HUDEP-2 (cell line): ENCODE measurements around the gene CAMSAP1.

ENCODE experiments used
- DNase-seq, 76 experiments: peaks; one replicate each; lab custom pipeline; 2025; ENCODE audit not compliant: unreplicated experiment in 76 of 76; lab: John Stamatoyannopoulos, UW

CAMSAP1 gene

DNA sequence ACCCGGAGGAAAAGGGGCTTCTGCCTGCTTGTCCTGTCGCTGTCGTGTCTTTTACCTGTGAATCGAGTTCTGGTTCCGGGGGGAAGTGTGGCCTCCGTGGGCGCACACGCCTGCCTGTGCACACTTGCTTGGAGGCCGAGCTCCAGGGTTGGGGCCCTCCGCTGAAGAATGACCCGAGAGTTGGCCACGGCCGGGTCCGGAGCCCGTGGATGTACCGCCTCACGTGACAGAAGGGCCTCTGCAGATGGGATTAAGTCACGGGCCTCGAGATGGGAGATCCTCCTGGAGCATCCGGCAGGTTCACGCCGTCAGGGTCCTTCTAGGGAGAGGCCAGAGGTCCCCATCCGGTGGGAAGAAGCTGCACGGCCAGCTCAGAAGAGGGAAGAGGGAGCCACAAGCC lies 124.4 kb downstream of the CAMSAP1 start:
- no peak for DNase-seq

- DNase-seq = no peak
Observed at GRCh38 chr9:135780626-135781025, 126.7 kb downstream of the CAMSAP1 start.

- no peak for DNase-seq
Observed at GRCh38 chr9:135780086-135780485, 127.3 kb downstream of the CAMSAP1 start.

- DNase-seq = no peak
Observed at GRCh38 chr9:135779571-135779970, 127.8 kb downstream of the CAMSAP1 start.

DNA sequence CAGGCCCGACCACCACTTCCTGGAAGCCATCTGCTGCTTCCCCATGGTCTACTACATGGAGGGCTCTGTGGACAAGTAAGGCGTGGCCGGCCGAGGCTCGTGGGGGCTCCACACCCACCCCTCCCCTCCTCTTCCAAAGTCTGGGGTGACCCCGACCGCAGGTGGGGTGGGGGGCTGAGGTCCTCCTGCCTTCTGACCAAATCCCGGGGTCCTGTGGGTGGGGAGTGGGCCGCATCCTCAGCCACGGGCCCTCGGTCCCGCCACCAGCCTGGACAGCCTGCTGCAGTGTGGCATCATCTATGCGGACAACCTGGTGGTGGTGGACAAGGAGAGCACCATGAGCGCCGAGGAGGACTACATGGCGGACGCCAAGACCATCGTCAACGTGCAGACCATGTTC lies 128.9 kb downstream of the CAMSAP1 start:
- no peak for DNase-seq

DNA sequence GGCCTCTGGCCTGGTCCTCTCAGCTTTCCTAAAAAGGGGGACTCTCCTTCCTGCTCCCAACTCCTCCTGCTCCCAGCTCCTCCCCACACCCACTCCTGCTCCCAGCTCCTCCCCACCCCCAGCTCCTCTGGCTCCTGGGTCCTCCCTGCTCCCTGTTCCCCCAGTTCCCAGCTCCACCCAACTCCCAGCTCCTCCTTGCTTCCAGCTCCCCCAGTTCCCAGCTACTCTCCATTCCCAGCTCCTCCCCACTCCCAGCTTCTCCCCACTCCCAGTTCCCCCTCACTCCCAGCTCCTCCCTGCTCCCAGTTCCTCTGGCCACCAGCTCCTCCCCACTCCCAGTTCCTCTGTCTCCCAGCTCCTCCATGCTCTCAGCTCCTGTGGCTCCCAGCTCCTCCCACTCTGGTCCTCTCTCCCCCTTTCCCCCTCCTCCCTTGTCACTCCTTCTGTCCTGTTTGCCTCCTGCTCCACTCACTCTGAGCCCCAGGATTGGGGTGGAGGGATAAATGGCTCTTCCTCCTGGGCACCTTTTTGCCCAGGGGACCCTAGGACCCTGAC lies 129.6 kb downstream of the CAMSAP1 start:
- DNase-seq = no peak

DNA sequence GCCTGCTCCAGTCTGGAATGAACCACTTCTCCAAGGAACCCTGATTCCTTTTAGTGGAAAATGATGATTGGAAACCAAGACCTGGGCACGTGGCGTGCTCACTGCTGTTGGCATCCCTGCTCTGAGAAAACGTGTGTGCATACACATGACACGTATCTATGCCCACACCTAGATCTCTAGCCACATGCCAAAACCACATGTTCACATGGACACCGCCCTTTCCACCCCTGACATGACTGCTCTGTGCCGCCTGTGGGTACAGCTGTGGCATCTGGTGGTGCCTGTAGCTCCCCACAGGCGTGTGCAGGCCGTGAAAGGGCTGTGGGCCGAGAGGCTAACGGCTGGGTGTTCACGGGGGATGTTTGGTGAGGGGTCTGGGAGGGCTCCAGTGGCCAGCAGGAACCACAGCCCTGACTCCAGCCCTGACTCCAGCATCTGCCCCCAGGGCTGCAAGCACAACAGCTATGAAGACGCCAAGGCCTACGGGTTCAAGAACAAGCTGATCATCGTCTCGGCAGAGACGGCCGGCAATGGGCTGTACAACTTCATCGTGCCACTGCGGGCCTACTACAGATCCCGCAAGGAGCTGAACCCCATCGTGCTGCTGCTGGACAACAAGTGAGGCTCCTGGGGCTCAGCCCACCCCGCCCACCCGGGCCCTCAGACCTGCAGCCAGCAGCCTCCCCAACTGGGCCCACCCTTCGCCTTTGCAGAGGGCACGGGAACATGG lies 130.3 kb downstream of the CAMSAP1 start:
- no peak for DNase-seq

- DNase-seq = no peak
Observed at GRCh38 chr9:135775911-135776310, 131.4 kb downstream of the CAMSAP1 start.

- no peak for DNase-seq
Observed at GRCh38 chr9:135774794-135775525, 132.4 kb downstream of the CAMSAP1 start.

- DNase-seq = no peak
Observed at GRCh38 chr9:135774239-135774747, 133.1 kb downstream of the CAMSAP1 start.

DNA sequence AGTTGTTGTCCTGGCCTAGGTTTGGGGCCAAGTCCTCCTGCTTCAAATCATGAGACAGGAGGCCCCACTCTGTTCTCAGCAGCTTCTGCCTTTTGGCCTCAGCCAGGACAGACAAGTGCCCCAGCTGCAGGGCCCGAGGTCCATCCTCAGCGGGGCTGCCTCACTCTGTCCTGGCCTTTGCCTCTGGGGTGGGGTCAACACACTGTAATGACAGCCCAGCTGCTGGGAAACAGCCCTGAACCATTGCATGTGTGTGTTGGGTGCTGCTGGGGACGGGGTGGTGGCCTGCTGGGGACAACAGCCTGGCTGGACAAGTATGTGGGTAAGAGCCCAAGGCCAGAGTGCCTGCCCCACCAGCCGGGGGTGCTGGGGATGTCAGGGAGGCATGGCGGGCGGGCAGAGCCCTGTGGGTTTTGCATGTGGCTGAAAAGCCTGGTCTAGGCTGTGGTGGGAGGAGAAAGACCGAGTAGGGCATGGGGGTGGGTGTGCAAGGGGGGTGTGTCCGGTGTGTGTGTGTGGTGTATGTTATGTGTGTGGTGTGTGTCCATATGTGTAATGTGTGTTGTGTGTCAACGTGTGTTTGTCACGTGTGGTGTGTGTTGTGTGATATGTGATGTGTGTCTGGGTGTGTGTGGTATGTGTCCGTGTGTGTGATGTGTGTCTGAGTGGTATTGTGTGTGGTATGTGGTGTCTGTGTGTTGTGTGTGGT lies 133.7 kb downstream of the CAMSAP1 start:
- DNase-seq = no peak

DNA sequence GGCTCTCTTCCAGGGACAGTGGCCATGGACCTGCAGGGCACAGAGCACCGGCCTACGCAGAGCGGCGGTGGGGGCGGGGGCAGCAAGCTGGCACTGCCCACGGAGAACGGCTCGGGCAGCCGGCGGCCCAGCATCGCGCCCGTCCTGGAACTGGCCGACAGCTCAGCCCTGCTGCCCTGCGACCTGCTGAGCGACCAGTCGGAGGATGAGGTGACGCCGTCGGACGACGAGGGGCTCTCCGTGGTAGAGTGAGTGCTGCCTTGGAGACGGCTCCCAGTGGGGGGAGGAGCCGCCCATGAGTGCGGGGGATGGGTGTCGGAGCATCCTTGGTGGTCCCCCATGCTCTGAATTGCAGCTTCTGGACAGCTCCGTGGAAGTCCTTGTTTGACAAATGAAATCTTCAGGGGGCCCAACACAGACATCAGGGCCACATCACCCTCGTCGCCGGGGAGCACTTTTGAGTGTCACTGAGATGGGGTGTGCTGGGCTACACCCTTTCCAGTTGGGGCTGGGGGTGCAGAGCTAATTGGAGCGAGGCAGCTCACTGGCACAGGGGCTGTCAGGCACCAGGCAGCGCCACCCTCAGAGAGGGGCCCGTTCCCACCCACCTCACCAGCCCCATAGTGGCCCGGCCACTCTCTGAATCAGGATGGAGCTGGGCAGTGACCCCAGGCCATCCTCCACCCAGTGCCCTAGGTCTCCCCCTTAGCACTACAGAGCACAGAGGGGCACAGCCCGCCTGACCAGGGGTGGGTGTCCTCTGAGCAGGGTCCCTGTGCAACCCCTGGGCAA lies 134.4 kb downstream of the CAMSAP1 start:
- DNase-seq = no peak

- DNase-seq = no peak
Observed at GRCh38 chr9:135772056-135772646, 135.2 kb downstream of the CAMSAP1 start.

- DNase-seq = no peak
Observed at GRCh38 chr9:135771401-135772051, 135.8 kb downstream of the CAMSAP1 start.

- no peak for DNase-seq
Observed at GRCh38 chr9:135770771-135771170, 136.6 kb downstream of the CAMSAP1 start.

DNA sequence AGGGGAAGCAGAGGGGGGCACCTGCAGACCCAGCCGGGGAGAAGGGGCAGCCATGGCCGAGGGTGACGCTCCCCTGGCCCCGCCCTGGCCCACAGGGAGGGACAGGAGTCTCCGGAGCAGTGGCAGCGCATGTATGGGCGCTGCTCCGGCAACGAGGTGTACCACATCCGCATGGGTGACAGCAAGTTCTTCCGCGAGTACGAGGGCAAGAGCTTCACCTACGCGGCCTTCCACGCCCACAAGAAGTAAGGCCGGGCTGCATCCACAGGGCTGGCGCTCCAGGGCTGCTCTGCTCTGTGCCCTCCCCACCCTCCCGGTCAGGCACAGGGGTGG lies 137.2 kb downstream of the CAMSAP1 start:
- DNase-seq = no peak

- no peak for DNase-seq
Observed at GRCh38 chr9:135769489-135770202, 137.7 kb downstream of the CAMSAP1 start.

DNA sequence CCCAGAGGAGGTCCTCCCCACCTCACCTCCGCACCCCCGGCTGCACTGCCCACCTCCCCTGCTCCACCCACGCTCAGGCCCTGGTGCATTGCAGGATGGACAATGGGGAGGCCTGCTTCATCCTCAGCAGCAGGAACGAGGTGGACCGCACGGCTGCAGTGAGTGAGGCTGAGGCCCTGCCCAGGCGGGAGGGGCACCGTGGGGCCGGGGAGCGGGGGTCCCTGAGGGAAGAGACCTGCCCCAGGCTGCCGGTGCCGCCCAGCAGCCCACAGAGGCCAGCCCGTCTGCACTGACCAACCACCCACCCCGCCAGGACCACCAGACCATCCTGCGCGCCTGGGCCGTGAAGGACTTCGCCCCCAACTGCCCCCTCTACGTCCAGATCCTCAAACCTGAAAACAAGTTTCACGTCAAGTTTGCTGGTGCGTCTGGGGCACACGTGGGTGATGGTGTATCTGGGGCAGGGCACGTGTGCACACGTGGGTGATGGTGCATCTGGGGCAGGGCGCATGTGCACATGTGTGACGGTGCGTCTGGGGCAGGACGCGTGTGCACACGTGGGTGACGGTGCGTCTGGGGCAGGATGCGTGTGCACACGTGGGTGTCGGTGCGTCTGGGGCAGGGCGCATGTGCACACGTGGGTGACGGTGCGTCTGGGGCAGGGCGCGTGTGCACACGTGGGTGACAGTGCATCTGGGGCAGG lies 138.7 kb downstream of the CAMSAP1 start:
- DNase-seq = no peak
